COLO829 (cell line): Measurements from ENCODE around the gene SRR.
"Not testable (repeated sequence)": the region's sequence is repeated elsewhere in the genome, so short reads cannot be mapped to it uniquely, and the experiment has no call there.

ENCODE experiments used
- DNase-seq: peaks from one replicate; pipeline ENCODE4 v3.0.0; 2012; ENCODE audit warnings: low spot score

The SRR gene

GRCh38 chr17:2303204-2304188 is at the start of gene SRR, which contains the start of gene SMG6:
Gene SRR (plus strand): TSS chr17:2303950. CDS start chr17:2315561, 11,611 bp downstream.
Gene SMG6 (minus strand): TSS chr17:2303785. CDS start chr17:2303720, 65 bp downstream.
- DNase-seq: peak; percentile 98

- not testable (repeated sequence) for DNase-seq
These were observed 44.9 kb upstream of the SRR start for GRCh38 chr17:2258830-2259229.

GRCh38 chr17:2259769-2260536 is 43.8 kb upstream of the SRR start:
- no peak for DNase-seq

GRCh38 chr17:2262135-2262587 is 41.6 kb upstream of the SRR start:
- DNase-seq: no peak

DNA sequence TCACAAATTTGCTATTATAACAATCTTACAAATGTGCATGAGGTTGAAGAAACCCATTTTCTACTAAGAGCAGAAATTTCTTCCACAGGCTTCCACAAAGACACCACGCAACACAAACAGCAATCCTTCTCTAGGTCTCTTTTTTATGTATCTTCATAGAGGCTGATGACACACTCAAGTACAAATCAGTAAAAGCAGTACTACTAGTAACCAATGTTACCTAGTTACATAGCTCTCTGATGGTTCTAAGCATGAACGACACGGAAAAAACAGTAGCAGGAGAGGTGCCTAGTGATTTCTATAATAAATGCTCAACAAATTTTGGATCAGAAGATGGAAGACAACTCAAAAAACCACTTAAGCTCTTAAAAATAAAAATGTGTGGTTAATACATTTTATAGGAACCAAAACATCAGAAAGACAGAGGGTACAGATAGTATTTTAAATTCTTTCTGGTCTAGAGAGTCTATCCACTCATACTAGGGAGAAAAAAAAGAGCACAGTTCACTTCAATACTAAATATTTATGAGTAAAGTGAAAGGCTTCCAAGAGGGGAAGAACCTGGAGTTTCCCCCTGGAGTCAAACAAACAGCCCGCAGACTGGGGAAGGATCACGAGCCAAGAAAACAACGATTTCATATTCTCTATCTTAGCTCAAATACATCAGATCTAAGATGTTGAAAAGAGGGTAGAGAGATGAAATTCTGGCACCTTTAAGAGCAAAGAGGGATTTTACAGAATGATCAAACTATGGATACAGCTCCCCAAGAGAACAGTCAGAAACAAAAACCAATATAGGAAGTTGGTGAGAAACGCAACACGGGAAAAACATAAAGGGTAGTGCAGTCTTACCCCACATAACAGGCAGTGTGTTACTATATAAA is 40.3 kb upstream of the SRR start:
- DNase-seq: no peak

- DNase-seq: no peak
These were observed 39.5 kb upstream of the SRR start for GRCh38 chr17:2264067-2264860.

- not testable (repeated sequence) for DNase-seq
These were observed 38.6 kb upstream of the SRR start for GRCh38 chr17:2265166-2265565.

DNA sequence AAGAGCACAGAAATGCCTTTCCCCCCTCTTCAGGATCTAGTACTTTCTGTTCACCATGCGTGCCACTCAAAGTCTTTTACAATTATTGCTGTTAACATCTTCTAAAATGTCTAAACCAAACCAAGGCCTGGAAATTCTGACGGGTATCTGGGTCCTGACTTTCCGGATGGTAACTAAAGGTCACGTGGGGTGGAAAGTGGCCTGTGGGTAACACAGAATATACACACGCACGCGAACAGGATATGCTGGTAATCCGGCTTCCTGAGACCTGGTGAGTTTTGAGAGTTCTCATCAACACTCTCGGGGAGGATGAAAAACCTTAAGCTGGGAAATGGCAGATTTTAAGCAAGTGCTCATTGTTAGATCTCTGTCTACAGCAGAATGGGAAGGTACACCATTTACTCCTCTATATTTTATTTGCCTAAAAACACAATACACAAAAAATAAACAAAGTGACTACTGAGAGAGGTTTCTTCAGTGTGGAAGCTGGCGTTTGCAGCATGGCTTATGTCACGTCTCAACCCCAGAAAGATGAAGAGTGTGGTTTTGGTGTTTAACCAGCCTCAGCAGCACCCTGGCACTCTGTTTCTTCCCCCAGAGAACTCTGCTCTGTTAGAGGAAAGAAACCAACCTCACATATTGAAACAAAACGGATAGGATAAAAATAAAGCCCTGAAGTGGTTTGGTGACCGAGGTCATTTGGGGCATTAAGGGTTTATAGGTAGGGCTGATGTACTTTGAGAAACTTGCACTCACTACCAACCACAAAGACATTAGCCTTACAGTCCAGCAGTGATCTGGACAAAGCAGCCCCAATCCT is 37.5 kb upstream of the SRR start:
- DNase-seq: no peak

- DNase-seq: no peak
These were observed 36.9 kb upstream of the SRR start for GRCh38 chr17:2266865-2267228.

GRCh38 chr17:2267354-2267753 is 36.4 kb upstream of the SRR start:
- no peak for DNase-seq

GRCh38 chr17:2271985-2272702 is 31.6 kb upstream of the SRR start:
- DNase-seq: no peak

GRCh38 chr17:2274414-2274813 is 29.3 kb upstream of the SRR start:
- no peak for DNase-seq

GRCh38 chr17:2275722-2276121 is 28.0 kb upstream of the SRR start:
- no peak for DNase-seq

DNA sequence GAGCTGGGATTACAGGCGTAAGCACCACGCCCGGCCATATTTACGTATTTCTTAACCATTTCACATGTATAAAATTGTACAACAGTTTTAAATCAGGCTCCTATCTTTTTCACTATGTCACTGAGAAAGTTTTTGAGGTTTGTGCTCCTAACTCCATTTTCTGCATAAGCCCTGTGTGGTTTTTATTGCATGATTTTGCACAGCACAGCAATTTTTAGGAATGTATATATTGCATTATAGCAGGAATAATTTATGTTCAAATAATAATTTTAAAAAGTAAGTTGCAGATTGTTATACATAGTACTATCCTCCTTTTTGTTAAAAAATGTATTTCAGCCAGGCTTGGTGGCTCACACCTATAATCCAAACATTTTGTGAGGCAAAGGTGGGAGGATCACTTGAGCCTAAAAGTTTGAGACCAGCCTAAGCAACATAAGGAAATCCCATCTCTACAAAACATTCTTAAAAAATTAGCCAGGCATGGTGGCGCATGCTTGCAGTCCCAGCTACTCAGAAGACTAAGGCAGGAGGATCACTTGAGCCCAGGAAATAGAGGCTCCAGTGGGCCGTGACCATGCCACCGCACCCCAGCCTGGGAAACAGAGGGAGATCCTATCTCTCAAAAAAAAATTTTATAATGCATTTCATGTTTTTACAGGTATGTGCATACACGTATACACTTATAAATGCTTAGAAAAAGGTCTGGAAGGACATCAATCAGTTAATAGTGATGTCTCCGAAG is 26.1 kb upstream of the SRR start:
- DNase-seq: no peak

GRCh38 chr17:2279707-2280106 is 24.0 kb upstream of the SRR start:
- DNase-seq: no peak

DNA sequence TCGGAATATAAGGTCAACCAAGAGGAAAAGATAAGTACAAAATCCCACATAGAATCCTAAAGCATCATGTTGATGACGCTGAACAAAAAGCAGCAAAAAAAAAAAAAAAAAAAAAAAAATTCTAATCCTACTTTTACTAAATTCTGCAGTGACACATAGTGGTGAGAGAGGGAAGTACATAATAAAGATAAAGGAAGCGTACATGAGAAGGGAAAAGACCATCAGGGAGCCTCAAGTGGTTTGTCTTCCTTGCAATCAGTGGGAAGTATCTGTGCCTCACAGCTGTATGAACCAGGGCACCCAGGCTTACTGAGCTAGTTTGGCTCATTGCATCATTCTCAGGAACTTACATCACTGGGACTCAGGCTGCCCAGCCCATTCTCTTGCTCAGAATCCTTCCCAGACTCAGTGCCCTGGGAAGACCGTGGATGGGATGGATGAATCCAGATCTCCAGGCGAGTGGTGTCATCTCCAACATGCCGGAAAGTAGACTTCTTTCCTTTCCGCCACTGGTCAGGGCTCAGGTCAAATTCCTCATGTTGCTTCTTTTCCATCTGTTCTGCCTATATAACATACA is 21.4 kb upstream of the SRR start:
- peak; percentile 54 for DNase-seq

GRCh38 chr17:2283302-2283701 is 20.4 kb upstream of the SRR start:
- no peak for DNase-seq

GRCh38 chr17:2289878-2290478 is 13.8 kb upstream of the SRR start:
- no peak for DNase-seq
